T-helper 17 cell (primary cell): ENCODE results near the gene BTRC. TPM values are rescaled to one million over a fixed set of nuclear protein-coding genes. Genes with fewer than 3 reads are reported as not detected.
"Not testable (repeated sequence)": the region's sequence is repeated elsewhere in the genome, so short reads cannot be mapped to it uniquely, and the experiment has no call there.

Experiments used
- ATAC-seq: fragments of 150-1000 bp; cut with Tn5 transposase; 2 replicates; pipeline ENCODE4 v1.10.0; 2021; ENCODE audit warnings: mild to moderate bottlenecking, moderate library complexity
- DNase-seq, 3 donors: peaks; one replicate each; pipeline versions ENCODE4 v3.0.0 to v3.0.0-alpha.2; 2020 to 2021
- H3K9me3 ChIP-seq: one replicate; pipeline ENCODE4 v1.7.0; 2013; ENCODE audit warnings: low read length, mild to moderate bottlenecking; ENCODE audit not compliant: control insufficient read depth, poor library complexity, severe bottlenecking
- H3K27ac Mint-ChIP-seq: one replicate; pipeline ENCODE4 v1.8.0; 2022; ENCODE audit warnings: mild to moderate bottlenecking, moderate library complexity, mixed read lengths
- H3K27me3 Mint-ChIP-seq: one replicate; pipeline ENCODE4 v1.8.0; 2022; ENCODE audit warnings: mixed read lengths
- H3K36me3 Mint-ChIP-seq: one replicate; pipeline ENCODE4 v1.8.0; 2022; ENCODE audit warnings: low read depth, mixed read lengths
- H3K4me1 Mint-ChIP-seq: one replicate; pipeline ENCODE4 v1.8.0; 2022; ENCODE audit warnings: mild to moderate bottlenecking, mixed read lengths
- H3K4me3 Mint-ChIP-seq: one replicate; pipeline ENCODE4 v1.8.0; 2022; ENCODE audit warnings: mild to moderate bottlenecking, moderate library complexity, mixed read lengths
- total RNA-seq, 4 donors: library from RNA in 2 of 4; stranded (reverse) in 2 of 4; gene quantifications; one replicate each; pipeline ENCODE4 v1.2.3 and lab custom pipeline; 2022 to 2026

BTRC gene
- total RNA-seq, result 10 to 100 TPM; 14.8 to 17.0 TPM
- 19.8 to 38.0 reads per million in 2 donors for total RNA-seq (lab: John Stamatoyannopoulos, UW)

DNA sequence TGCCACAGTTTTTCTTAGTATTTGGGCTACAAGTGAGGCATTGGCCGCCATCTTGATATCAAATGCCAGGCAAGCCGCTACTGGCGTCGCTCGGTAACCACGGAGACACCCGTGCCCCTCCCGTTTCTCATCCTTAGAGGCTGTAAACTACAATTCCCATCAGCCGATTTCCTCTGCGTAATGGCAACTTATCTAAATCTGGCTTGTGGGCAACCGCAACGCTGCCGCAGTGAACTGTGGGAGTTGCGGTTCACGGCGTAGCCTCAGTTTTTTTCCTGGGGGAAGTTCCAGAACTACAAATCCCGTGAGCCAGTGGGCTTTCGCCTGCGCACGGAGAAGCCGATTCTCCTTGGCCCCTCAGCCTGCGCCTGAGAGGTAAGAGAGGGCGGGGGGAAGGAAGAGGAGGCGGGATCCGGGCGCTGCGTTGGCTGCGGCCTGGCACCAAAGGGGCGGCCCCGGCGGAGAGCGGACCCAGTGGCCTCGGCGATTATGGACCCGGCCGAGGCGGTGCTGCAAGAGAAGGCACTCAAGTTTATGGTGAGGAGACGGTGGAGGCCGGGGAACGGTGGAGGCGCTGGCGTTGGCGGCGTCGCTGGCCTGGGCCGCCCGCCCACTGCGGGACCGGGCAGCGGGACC lies at the start of gene BTRC:
TSS of gene BTRC (plus strand) at position 474 of the 636 bp plus-strand sequence. CDS start at position 490, 16 bp downstream.
- H3K9me3 ChIP-seq, result no peaks in the 10 kb centered on the region
- Mint-ChIP-seq H3K27ac (peak within 1 kb of the TSS; percentile 95), H3K36me3 (peaks cover 13% of the 10 kb centered on the region), H3K4me3 (peak within 1 kb of the TSS; percentile 99), H3K27me3 (peaks cover 25% of the 10 kb centered on the region), H3K4me1 (peaks cover 14% of the 10 kb centered on the region)
- DNase-seq (peak; percentile 88 to 95 (median 90)), ATAC-seq (peak; percentile 94)

- peaks cover 88% of the 10 kb centered on the region for H3K27me3 Mint-ChIP-seq
- ATAC-seq (no peak), DNase-seq (no peak)
- peak overlapping the region; percentile 49 for H3K27ac Mint-ChIP-seq
- H3K36me3 Mint-ChIP-seq, result peaks cover 18% of the 10 kb centered on the region
- peaks cover 6% of the 10 kb centered on the region for H3K4me1 Mint-ChIP-seq
- H3K4me3 Mint-ChIP-seq, result no peak overlapping the region
- H3K9me3 ChIP-seq, result no peaks in the 10 kb centered on the region
Measured at GRCh38 chr10:101304316-101304715, 49.6 kb upstream of the BTRC start.

DNA sequence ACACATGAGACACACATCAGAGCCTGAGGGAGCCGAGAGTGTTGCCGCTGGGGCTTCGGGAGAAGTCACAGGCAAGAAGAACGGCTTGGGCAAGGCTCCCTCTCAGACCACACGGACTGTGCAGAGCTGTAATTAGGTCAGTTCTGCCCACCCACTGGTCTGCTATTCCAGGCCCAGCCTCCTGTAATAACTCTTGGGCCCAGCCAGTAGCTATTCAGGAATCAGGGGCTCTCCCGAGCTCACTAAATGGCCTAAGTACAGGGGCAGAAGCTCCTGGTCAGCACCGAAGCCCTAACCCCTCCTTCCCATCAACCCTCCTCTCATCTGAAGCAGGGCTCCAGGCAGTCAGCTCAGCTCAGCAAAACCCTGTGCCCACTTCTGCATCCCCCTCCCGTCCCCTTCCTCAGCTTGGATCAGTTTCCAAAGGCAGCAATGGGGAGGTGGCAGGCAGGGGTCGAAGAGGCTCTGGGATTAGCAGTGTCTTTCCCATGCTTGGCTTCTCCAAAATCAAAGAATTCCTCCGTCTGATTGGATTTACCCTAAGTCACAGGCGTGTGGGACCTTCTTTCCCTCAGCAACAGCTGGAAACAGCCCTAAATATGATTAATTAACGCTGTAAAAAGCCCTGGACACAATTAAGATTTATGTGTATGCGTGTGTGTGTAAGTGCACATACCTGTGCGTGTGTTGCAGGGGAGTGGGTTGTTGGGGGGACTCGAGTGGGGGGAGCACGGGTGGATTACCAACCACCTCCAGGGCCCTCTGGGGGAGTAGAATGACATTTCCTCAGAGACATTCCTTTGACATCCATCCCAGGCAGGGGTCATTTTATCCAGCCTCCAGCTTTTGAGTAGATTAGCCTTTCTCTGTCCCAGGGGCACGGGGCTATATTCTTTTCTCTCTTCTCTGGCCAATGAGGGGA lies 48.4 kb upstream of the BTRC start:
- ATAC-seq, result no peak

GRCh38 chr10:101308051-101308450 lies 45.9 kb upstream of the BTRC start:
- Mint-ChIP-seq H3K27ac (no peak overlapping the region), H3K36me3 (peaks cover 16% of the 10 kb centered on the region), H3K4me3 (no peak overlapping the region), H3K27me3 (peaks cover 93% of the 10 kb centered on the region), H3K4me1 (peaks cover 8% of the 10 kb centered on the region)
- no peak for ATAC-seq
- no peak for DNase-seq
- H3K9me3 ChIP-seq, result no peaks in the 10 kb centered on the region

More for the DNA sequence above, 48.4 kb upstream of the BTRC start:
- peaks cover 92% of the 10 kb centered on the region for H3K27me3 Mint-ChIP-seq
- peaks cover 19% of the 10 kb centered on the region for H3K36me3 Mint-ChIP-seq
- no peak for DNase-seq
- peaks cover 8% of the 10 kb centered on the region for H3K4me1 Mint-ChIP-seq
- no peaks in the 10 kb centered on the region for H3K9me3 ChIP-seq
- no peak overlapping the region for H3K27ac Mint-ChIP-seq
- no peak overlapping the region for H3K4me3 Mint-ChIP-seq

GRCh38 chr10:101310529-101311184 lies 43.3 kb upstream of the BTRC start:
- peak overlapping the region; percentile 19 for H3K27ac Mint-ChIP-seq

GRCh38 chr10:101311185-101312066 lies 42.5 kb upstream of the BTRC start:
- peaks cover 70% of the 10 kb centered on the region for H3K27me3 Mint-ChIP-seq
- H3K4me3 Mint-ChIP-seq, result no peak overlapping the region
- DNase-seq, result no peak
- H3K36me3 Mint-ChIP-seq, result peaks cover 11% of the 10 kb centered on the region
- H3K4me1 Mint-ChIP-seq, result peaks cover 12% of the 10 kb centered on the region
- H3K9me3 ChIP-seq, result no peaks in the 10 kb centered on the region
- no peak for ATAC-seq
- peak overlapping the region; percentile 19 for H3K27ac Mint-ChIP-seq

More at GRCh38 chr10:101310529-101311184, 43.3 kb upstream of the BTRC start:
- H3K9me3 ChIP-seq, result no peaks in the 10 kb centered on the region
- H3K36me3 Mint-ChIP-seq, result peaks cover 11% of the 10 kb centered on the region
- peaks cover 76% of the 10 kb centered on the region for H3K27me3 Mint-ChIP-seq
- peak overlapping the region; percentile 82 for H3K4me3 Mint-ChIP-seq
- peaks cover 12% of the 10 kb centered on the region for H3K4me1 Mint-ChIP-seq
- no peak for DNase-seq
- ATAC-seq, result peak; percentile 45

DNA sequence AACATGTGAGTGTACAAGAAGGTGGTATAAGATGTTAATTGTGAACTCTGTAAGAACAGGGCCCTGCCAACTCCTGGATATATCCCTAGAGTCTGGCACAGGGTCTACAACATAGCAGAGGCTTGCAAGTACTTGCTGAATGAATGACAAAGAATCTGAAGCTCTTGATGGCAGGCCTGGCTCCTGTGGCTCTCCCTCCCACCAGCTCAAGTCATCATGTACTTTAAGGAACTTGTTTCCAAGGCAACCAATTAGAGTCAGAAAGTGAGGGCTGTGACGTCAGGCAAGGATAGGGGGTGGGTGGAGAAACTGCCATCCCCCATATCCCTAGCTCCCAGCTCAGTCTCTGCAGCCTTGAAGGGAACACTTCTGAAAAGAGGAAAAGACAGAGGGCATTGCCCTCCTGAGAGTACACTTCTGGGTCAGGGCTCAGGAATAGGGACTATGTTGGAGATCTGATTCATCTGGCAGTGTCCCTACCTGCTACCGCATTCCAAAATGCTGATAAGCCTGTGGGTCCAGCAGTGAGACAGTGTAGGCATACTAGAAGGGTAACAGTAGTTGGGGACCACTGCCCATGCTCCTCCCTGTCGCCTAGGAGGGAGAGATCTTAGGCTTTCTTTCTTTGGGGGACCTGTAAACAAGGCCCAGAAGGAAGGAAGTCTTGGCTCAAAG lies 34.6 kb upstream of the BTRC start:
- H3K9me3 ChIP-seq, result no peaks in the 10 kb centered on the region
- ATAC-seq (no peak), DNase-seq (no peak)
- Mint-ChIP-seq H3K27me3 (peaks cover 30% of the 10 kb centered on the region), H3K27ac (no peak overlapping the region), H3K36me3 (no peaks in the 10 kb centered on the region), H3K4me1 (peaks cover 6% of the 10 kb centered on the region), H3K4me3 (no peak overlapping the region)

DNA sequence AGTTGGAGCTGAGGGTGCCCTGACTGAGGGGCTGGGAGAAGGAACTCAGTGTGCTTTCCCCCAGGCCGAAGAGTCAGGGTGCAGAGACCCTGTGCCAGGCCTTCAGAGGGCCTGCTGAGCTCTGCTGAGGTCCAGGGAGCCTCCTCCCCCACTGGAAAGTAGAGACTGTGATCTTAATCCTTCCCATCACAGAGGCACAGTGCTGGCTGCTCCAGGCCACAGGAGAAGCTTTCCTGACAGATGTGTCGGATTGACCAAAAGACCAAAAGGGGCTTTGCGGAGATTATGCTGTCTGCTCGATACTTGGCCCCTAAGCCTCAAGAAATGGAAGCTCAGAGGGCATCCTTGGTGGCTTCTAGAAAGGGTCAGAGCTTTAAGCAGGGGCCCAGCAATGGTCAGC lies 32.9 kb upstream of the BTRC start:
- Mint-ChIP-seq H3K27me3 (peaks cover 36% of the 10 kb centered on the region), H3K4me3 (peak overlapping the region; percentile 71), H3K27ac (no peak overlapping the region), H3K4me1 (peaks cover 5% of the 10 kb centered on the region), H3K36me3 (no peaks in the 10 kb centered on the region)
- DNase-seq (no peak), ATAC-seq (no peak)
- H3K9me3 ChIP-seq, result no peaks in the 10 kb centered on the region

DNA sequence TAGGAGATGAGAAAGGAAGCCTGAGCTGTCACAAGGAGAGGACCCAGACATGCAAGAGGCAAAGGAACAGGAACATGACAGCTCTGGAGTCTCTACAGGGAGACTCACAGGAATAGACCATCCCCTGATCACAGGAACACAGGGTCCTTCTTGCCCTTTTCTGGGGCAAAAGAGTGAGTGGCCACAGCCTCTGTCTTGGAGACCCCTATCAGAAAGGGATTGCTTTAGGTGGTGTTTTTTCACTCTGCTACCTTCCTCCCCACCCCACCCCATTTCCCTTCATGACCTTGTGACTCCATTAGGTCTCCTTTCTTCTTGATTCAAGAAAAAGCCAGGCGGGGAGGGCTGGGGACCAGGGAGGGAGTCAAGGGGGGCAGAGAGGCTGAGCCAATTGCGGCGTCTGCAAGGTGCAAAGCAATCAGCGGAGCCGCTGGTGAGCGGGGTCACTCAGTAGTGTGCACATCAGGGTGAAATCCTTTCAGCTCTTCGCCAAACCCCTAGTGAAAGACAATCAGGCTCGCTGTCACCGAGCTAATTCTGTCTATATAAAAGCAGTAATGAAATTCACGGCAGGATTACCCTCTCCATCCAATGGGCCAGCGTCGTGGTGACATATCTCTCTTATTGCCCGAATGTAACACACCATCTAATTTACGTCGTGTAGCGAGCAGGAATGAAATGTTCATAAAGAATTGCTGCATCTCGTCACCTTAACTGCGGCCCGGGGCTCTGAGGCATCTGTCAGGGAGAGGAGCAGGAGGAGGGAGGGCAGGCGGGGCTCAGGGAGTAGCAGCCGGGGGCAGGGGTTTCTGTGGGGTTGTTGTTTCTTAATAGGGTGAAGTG lies 31.5 kb upstream of the BTRC start:
- DNase-seq (no peak), ATAC-seq (no peak)
- H3K9me3 ChIP-seq, result no peaks in the 10 kb centered on the region
- H3K27ac Mint-ChIP-seq, result no peak overlapping the region
- no peaks in the 10 kb centered on the region for H3K36me3 Mint-ChIP-seq
- H3K4me1 Mint-ChIP-seq, result peaks cover 3% of the 10 kb centered on the region
- no peak overlapping the region for H3K4me3 Mint-ChIP-seq
- H3K27me3 Mint-ChIP-seq, result peaks cover 42% of the 10 kb centered on the region

DNA sequence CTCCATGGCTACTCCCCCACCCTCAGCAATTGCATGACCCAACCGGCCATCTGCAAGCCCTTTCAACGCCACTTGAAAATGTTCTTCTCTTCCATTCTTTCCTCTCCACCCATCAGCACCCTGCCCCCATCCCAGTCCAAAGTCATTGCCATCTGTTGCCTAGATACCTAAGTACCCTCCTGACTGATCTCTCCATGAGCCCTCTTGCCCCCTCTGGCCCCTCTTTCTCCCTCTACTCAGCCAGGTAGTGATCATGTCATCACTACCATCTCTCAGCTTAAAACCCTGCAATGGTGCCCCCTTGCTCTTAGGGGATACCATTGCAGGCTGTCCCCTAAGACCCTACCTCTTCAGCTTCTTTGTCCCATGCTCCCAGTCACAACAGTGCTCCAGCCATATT lies 30.5 kb upstream of the BTRC start:
- Mint-ChIP-seq H3K27me3 (peaks cover 42% of the 10 kb centered on the region), H3K27ac (no peak overlapping the region), H3K4me1 (peaks cover 3% of the 10 kb centered on the region), H3K4me3 (no peak overlapping the region), H3K36me3 (no peaks in the 10 kb centered on the region)
- no peak for ATAC-seq
- no peak for DNase-seq
- H3K9me3 ChIP-seq, result no peaks in the 10 kb centered on the region

DNA sequence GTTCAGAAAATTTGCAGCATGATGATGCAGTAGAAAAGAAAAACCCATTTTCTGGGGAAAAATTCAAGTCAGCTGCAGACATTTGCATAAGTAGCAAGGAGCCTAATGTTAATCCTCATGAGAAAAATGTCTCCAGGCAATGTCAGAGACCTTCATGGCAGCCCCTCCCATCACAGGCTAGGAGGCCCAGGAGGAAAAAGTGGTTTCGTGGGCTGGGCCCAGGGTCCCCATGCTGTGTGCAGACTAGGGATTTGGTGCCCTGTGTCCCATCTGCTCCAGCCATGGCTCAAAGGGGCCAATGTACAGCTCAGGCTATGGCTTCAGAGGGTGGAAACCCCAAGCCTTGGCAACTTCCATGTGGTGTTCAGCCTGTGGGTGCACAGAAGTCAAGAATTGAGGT lies 26.5 kb upstream of the BTRC start:
- H3K4me1 Mint-ChIP-seq, H3K27ac Mint-ChIP-seq, ATAC-seq, H3K4me3 Mint-ChIP-seq, H3K36me3 Mint-ChIP-seq, DNase-seq, H3K9me3 ChIP-seq: not testable (repeated sequence)
- H3K27me3 Mint-ChIP-seq, result peaks cover 69% of the 10 kb centered on the region
